GM13977 (cell line): ENCODE measurements around the gene SPACA9.

Experiments used
- DNase-seq: peaks from one replicate; pipeline ENCODE4 v3.0.0; 2012; ENCODE audit warnings: low spot score
- CTCF ChIP-seq: IDR thresholded peaks from 2 replicates; pipeline ENCODE4 v1.5.1; 2012; ENCODE audit warnings: mild to moderate bottlenecking, control low read depth; ENCODE audit not compliant: insufficient read depth; ENCODE audit errors: extremely low read depth, missing control alignments
- in situ Hi-C: fragments of 300-500 bp; cut with MboI; formaldehyde crosslinking; loops from one replicate; pipeline ENCODE4 v1.12.0; 2022; ENCODE audit warnings: low sequenced_read_pairs, low pct_unique_long_range_greater_than_20kb, mixed read lengths, inconsistent platforms; ENCODE audit not compliant: unreplicated experiment

The SPACA9 gene

GRCh38 chr9:132888151-132888550, 9.5 kb downstream of the SPACA9 start:
- no peak for DNase-seq
- no peak for TF ChIP-seq CTCF
- in situ Hi-C loops = no loop called here

- TF ChIP-seq CTCF = no peak
- no peak for DNase-seq
- in situ Hi-C loops = no loop called here
Observed at GRCh38 chr9:132892400-132892799, 13.7 kb downstream of the SPACA9 start.

- no peak for DNase-seq
- in situ Hi-C loops = no loop called here
- TF ChIP-seq CTCF = no peak
Observed at GRCh38 chr9:132894346-132894745, 15.6 kb downstream of the SPACA9 start.

- no peak for DNase-seq
- TF ChIP-seq CTCF = no peak
- in situ Hi-C loops = no loop called here
Observed at GRCh38 chr9:132894862-132895835, 16.5 kb downstream of the SPACA9 start.

- TF ChIP-seq CTCF = no peak
- DNase-seq = no peak
- in situ Hi-C loops = no loop called here
Observed at GRCh38 chr9:132896264-132896663, 17.6 kb downstream of the SPACA9 start.

- in situ Hi-C loops = no loop called here
- DNase-seq = no peak
- TF ChIP-seq CTCF = no peak
Observed at GRCh38 chr9:132896906-132897305, 18.2 kb downstream of the SPACA9 start.
